NB4 (cell line): Measurements from ENCODE around the gene DSCAM.

Source experiments
- DNase-seq: peaks from one replicate; pipeline ENCODE4 v3.0.0; 2010; ENCODE audit warnings: low read depth
- H3K4me3 ChIP-seq: one replicate; pipeline ENCODE4 v1.5.1; 2011; ENCODE audit warnings: mild to moderate bottlenecking, low read depth, low read length, moderate library complexity
- CTCF ChIP-seq: IDR thresholded peaks from one replicate; pipeline ENCODE4 v1.5.1; 2012; ENCODE audit warnings: low read depth, low read length
- MAX ChIP-seq: IDR thresholded peaks from 2 replicates; pipeline ENCODE4 v1.6.1; 2011; ENCODE audit warnings: low read depth, low read length
- MYC ChIP-seq: IDR thresholded peaks from 2 replicates; pipeline ENCODE4 v1.6.1; 2011; ENCODE audit warnings: low read depth, low read length
- POLR2A ChIP-seq: IDR thresholded peaks from 2 replicates; pipeline ENCODE4 v1.6.1; 2011; ENCODE audit warnings: mild to moderate bottlenecking; ENCODE audit not compliant: insufficient read length; ENCODE audit errors: extremely low read depth

Gene DSCAM

DNA sequence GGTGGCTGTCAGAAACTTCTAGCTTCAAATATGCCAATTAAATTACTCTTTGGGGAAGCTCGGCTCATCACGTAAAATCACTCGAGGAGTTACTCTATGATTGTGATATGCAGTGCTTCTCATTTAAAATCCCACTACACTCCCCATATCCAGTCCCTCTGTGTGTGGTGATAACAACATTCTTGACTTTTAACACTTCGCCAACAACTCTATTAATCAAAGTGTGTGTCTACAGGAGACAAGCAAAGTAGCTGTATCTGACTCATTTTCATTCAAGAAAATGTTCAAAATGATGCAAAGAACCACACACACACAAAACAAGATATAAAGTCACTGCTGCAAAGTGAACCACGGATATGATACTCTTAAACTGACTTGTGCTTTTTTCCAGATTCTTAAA is 341.3 kb downstream of the DSCAM start:
- DNase-seq = no peak
- no peak overlapping the region for H3K4me3 ChIP-seq
- no peak for TF ChIP-seq MYC
- TF ChIP-seq MAX = no peak
- no peak for TF ChIP-seq POLR2A
- TF ChIP-seq CTCF = no peak

DNA sequence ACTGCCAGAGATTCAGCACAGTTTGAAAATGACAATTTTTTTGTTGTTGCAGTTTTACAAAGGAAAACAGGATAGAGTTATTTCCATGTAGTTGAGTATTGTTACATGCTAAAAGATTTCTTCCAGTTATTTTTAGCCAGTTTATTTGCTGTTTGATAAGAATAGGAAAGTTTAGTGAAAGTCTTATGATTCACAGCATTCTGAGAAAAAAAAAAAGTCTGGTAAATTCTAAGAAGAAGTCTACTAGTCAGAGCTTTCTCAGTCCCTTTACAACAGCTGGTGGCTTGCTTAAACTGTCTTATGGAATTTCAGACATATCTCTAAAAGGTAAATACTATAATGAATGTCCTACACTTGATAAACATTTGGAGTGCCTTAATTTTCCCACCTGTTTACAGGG is 341.7 kb downstream of the DSCAM start:
- no peak for DNase-seq
- H3K4me3 ChIP-seq = no peak overlapping the region
- no peak for TF ChIP-seq MAX
- TF ChIP-seq CTCF = no peak
- no peak for TF ChIP-seq MYC
- TF ChIP-seq POLR2A = no peak

DNA sequence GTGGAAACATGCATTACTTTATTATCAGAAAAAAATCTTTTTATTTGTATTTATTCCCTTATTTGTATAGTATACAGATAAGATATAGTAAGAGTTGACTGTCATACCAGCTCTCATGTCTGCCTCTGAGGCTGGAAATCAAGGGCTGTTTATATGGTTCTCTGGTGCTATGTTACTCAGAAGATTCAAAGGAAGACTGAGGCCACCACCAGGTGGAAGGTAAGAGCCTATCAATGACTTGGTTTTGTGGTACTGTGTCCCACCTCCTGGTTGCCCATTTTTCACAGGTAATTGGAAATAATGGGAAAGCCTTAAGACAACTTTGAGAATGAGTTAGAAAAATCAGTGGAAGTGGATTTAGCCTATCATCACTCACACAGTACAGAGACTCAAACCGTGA is 342.1 kb downstream of the DSCAM start:
- H3K4me3 ChIP-seq = no peak overlapping the region
- no peak for DNase-seq
- TF ChIP-seq MYC (no peak), MAX (no peak), CTCF (no peak), POLR2A (no peak)

- no peak for DNase-seq
- no peak overlapping the region for H3K4me3 ChIP-seq
- TF ChIP-seq POLR2A = no peak
- TF ChIP-seq MAX = no peak
- TF ChIP-seq MYC = no peak
- no peak for TF ChIP-seq CTCF
Measured at GRCh38 chr21:40496116-40496515, 350.8 kb downstream of the DSCAM start.

DNA sequence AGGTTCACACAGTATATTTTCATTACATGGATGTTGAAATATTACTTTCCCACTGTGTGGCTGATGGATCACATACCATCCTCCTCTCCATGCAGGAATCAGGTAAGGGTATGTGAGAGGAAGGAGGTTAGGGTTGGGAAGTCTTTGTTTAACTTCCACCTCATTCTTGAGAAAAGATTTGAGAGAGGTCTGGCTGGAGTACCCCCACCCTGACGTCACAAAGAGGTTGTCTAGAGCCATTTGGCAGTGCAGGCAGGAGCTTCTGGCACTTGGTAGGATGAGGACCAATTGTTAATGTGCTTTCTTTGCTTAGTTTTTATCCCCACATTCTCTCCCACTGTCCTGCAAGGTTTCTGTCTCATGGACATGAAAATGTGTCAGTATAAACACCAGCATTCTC is 356.6 kb downstream of the DSCAM start:
- H3K4me3 ChIP-seq = no peak overlapping the region
- TF ChIP-seq MAX (no peak), POLR2A (no peak), CTCF (no peak), MYC (no peak)
- DNase-seq = no peak

- DNase-seq = no peak
- no peak overlapping the region for H3K4me3 ChIP-seq
- TF ChIP-seq MAX (no peak), CTCF (no peak), MYC (no peak), POLR2A (no peak)
Measured at GRCh38 chr21:40489001-40489400, 358.0 kb downstream of the DSCAM start.
